ENCODE measurements around the gene EFHC1.

- TF ChIP-seq, protein P1, sequence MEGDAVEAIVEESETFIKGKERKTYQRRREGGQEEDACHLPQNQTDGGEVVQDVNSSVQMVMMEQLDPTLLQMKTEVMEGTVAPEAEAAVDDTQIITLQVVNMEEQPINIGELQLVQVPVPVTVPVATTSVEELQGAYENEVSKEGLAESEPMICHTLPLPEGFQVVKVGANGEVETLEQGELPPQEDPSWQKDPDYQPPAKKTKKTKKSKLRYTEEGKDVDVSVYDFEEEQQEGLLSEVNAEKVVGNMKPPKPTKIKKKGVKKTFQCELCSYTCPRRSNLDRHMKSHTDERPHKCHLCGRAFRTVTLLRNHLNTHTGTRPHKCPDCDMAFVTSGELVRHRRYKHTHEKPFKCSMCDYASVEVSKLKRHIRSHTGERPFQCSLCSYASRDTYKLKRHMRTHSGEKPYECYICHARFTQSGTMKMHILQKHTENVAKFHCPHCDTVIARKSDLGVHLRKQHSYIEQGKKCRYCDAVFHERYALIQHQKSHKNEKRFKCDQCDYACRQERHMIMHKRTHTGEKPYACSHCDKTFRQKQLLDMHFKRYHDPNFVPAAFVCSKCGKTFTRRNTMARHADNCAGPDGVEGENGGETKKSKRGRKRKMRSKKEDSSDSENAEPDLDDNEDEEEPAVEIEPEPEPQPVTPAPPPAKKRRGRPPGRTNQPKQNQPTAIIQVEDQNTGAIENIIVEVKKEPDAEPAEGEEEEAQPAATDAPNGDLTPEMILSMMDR (CRISPR knock-in tag; IDR thresholded peaks at IDR 0.05), result no peak
- TF ChIP-seq MYNN (CRISPR knock-in tag; IDR thresholded peaks at IDR 0.05; ENCODE audit: low read depth) (no peak), HDAC6 (IDR thresholded peaks at IDR 0.05; ENCODE audit: low read depth, low read length) (no peak), NR2C2 (CRISPR knock-in tag; IDR thresholded peaks at IDR 0.05; ENCODE audit: borderline replicate concordance) (no peak), TBL1XR1 (IDR thresholded peaks at IDR 0.05; ENCODE audit: borderline replicate concordance, low read length, partially characterized antibody) (no peak), CBX1 (IDR thresholded peaks at IDR 0.05; ENCODE audit: low read depth) (no peak), EP300 (IDR thresholded peaks at IDR 0.05; ENCODE audit: low read depth in 2 of 2, low read length in 2 of 2) (no peak), EP300 (CRISPR knock-in tag; IDR thresholded peaks at IDR 0.05; ENCODE audit: borderline replicate concordance) (no peak), SMC3 (IDR thresholded peaks at IDR 0.05; ENCODE audit: low read length) (no peak), FOXA3 (CRISPR knock-in tag; IDR thresholded peaks at IDR 0.05) (no peak), ZBTB7A (CRISPR knock-in tag; IDR thresholded peaks at IDR 0.05) (no peak), ZNF577 (CRISPR knock-in tag; IDR thresholded peaks at IDR 0.05; ENCODE audit: borderline replicate concordance, low read depth) (no peak), RCOR2 (CRISPR knock-in tag; IDR thresholded peaks at IDR 0.05) (no peak)
- TF ChIP-seq, protein P2, sequence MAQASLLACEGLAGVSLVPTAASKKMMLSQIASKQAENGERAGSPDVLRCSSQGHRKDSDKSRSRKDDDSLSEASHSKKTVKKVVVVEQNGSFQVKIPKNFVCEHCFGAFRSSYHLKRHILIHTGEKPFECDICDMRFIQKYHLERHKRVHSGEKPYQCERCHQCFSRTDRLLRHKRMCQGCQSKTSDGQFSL (CRISPR knock-in tag; IDR thresholded peaks at IDR 0.05), result no peak
These were observed 9.2 kb upstream of the EFHC1 start for GRCh38 chr6:52410979-52411378.
